ENCODE results near the gene MT1HL1.
"Not testable (repeated sequence)": the region's sequence is repeated elsewhere in the genome, so short reads cannot be mapped to it uniquely, and the experiment has no call there.

MT1HL1 gene

DNA sequence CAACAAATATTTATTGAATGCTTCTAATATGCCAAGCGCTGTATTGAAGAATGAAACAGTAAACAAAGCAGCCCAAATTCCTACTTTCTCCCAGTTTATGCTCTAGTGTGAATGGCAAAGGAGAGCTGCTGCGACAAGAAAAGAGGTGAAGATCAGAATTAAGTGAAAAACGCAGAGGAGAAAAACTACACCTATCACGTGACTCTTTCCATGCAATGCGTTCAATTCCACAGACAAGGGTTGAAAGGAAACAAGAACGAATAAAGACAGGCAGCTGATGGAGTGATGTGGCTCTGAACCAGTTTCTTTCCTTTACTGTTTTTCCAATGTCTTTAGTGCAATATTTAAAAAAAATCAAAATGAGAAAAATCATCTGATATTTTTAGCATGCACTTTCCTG is 23.6 kb downstream of the MT1HL1 start:
- H3K4me3 ChIP-seq (ENCODE audit: low read depth, low read length) = no peak overlapping the region
- H3K9me3 ChIP-seq = no peaks in the 10 kb centered on the region
- no peak for DNase-seq
- no peaks in the 10 kb centered on the region for H3K36me3 ChIP-seq
- H3K4me1 ChIP-seq = no peaks in the 10 kb centered on the region
- no peak for TF ChIP-seq CTCF (IDR thresholded peaks at IDR 0.05; ENCODE audit: low read depth, low read length)
- H3K27me3 ChIP-seq = peaks cover 5% of the 10 kb centered on the region; the same call in 1 of the 2 replicates

DNA sequence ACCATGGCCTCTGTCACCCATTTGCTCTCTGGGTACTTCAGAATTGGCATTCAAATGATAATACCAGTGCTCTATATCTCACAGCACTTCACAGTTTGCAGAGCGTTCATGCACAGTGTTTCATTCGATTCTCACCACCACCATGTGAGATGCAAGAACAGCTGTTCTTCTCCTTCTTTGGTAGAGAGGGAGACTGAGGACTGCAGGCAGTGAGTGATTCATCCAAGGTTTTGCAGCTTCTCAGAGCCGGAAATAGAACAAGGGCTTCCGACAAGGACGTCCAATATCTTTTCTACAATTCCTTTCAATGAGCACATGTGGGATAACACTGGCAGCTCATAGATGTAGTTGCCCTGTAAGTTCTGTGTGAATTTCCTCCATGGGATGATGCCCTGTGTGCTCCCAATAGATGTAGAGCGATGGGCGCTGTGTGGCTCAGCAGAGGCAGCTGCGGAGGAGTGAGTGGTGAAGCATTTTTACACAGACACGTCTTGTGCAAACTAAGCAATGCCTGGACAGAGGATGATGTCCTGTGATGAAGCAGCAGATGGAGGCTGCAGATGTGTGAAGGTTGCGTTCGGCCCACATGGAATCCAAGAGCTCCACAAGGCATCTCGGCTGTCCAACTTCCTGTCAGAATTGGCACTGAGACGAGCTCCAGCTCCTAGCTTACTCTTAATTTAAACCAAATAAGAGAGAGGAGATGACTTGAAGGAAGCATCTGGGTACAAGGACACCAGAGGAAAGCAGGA is 24.9 kb downstream of the MT1HL1 start:
- Histone ChIP-seq H3K9me3 (no peaks in the 10 kb centered on the region), H3K27me3 (no peaks in the 10 kb centered on the region), H3K4me3 (ENCODE audit: low read depth, low read length) (no peak overlapping the region), H3K4me1 (no peaks in the 10 kb centered on the region), H3K36me3 (no peaks in the 10 kb centered on the region)
- no peak for DNase-seq
- TF ChIP-seq CTCF (IDR thresholded peaks at IDR 0.05; ENCODE audit: low read depth, low read length) = no peak

DNA sequence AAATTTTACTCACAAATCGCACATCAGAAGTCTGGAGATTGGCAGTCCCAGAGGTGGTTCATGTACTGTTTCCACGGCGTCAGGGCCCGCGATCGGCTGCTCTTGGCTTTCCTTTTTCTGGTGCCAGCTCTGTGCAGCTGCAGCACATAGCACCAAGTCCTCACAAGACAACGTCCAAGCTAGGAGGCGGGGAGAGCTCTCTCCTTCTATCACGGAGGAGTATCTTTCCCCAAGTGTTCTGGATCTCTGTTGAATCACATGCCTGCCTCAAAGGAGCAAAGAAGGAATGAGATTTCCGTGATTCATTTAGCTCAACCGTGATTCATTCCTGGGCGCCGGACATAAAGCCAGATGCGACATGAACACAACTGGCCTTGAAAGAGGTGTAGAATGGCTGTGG is 25.5 kb downstream of the MT1HL1 start:
- no peaks in the 10 kb centered on the region for H3K4me1 ChIP-seq
- no peak overlapping the region for H3K4me3 ChIP-seq (ENCODE audit: low read depth, low read length)
- no peaks in the 10 kb centered on the region for H3K27me3 ChIP-seq
- H3K36me3 ChIP-seq = no peaks in the 10 kb centered on the region
- H3K9me3 ChIP-seq = no peaks in the 10 kb centered on the region
- DNase-seq = no peak
- no peak for TF ChIP-seq CTCF (IDR thresholded peaks at IDR 0.05; ENCODE audit: low read depth, low read length)

DNA sequence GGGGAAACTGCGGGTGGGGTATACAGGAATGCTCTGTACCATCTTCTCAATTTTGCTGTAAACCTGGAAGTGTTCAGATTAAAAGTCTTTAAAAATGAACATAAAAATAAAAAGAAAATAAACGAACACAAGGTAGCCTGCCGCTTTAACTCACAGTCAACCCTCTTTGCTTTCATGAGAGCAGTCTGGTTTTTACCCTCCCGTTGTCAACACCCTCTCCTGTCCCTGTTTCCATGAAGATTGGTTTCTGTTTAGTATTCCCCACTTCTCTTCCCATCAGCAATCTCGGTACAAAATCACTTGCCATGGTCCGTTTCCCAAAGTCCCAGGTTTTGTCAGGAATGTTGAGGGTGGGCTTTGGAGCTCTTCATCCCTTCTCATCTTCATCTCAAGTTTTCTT is 28.8 kb downstream of the MT1HL1 start:
- TF ChIP-seq CTCF (IDR thresholded peaks at IDR 0.05; ENCODE audit: low read depth, low read length) = no peak
- DNase-seq = no peak
- no peaks in the 10 kb centered on the region for H3K36me3 ChIP-seq
- no peaks in the 10 kb centered on the region for H3K9me3 ChIP-seq
- no peaks in the 10 kb centered on the region for H3K27me3 ChIP-seq
- H3K4me1 ChIP-seq = no peaks in the 10 kb centered on the region
- H3K4me3 ChIP-seq (ENCODE audit: low read depth, low read length) = no peak overlapping the region

DNA sequence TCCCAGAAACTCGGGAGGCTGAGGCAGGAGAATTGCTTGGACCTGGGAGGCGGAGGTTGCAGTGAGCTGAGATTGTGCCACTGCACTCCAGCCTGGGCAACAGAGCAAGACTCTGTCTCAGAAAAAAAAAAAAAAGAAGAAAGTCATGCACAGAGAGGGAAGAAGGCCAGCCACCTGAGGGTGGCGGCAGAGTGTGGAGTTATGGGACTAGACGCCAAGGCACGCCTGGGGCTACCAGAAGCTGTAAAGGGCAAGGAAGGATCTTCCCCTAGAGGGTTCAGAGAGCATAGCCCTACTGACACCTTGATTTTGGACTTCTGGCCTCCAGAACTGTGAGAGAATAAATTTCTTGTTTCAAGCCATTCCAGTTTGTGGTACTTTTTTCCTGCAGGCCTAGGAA is 30.2 kb downstream of the MT1HL1 start:
- H3K9me3 ChIP-seq; H3K4me1 ChIP-seq; H3K27me3 ChIP-seq; H3K4me3 ChIP-seq (ENCODE audit: low read depth, low read length); DNase-seq; H3K36me3 ChIP-seq: not testable (repeated sequence)

DNA sequence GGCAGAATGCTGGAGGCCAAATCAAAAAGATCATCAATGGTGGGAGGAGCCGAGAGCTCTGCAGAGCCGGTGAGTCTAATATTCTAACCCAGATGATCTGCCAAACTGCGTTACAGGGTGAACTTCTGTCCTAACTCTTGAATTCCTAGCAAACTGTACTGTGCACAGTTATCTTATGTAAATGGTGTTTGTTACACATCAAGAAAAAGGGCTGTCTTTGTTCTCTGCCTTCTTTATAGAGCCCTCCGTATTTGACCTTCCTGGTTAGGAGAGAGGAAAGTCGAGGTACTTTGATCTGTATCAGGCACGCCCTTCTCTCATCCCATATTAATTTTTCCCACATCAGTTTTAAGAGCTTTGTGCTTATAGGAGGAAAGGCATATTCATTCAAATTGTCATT is 37.6 kb downstream of the MT1HL1 start:
- no peak for DNase-seq
- no peaks in the 10 kb centered on the region for H3K36me3 ChIP-seq
- H3K4me3 ChIP-seq (ENCODE audit: low read depth, low read length) = no peak overlapping the region
- no peaks in the 10 kb centered on the region for H3K27me3 ChIP-seq
- H3K9me3 ChIP-seq = no peaks in the 10 kb centered on the region
- H3K4me1 ChIP-seq = no peaks in the 10 kb centered on the region
- TF ChIP-seq CTCF (IDR thresholded peaks at IDR 0.05; ENCODE audit: low read depth, low read length) = no peak

Measured in BE2C (cell line).